OCI-LY7 (cell line): ENCODE results near the gene ZFHX3.

Source experiments
- CTCF ChIP-seq: fragments of 200-600 bp; sonication (generic); conservative IDR thresholded peaks from 2 replicates; pipeline ENCODE4 v1.5.1; 2014; ENCODE audit warnings: mild to moderate bottlenecking, antibody characterized with exemption, low read length, moderate library complexity, mixed read lengths
- EZH2phosphoT487 ChIP-seq: fragments of 200-600 bp; sonication (generic); IDR thresholded peaks from 2 replicates; pipeline ENCODE4 v1.6.1; 2018; ENCODE audit warnings: low read depth, borderline replicate concordance, mild to moderate bottlenecking, mixed run types, antibody characterized with exemption, low read length, moderate library complexity, mixed read lengths

- no peak for TF ChIP-seq CTCF
- no peak for TF ChIP-seq EZH2phosphoT487
These were observed 77.3 kb downstream of the ZFHX3 start for GRCh38 chr16:72970656-72971055.
